GM12878 (cell line): ENCODE results near the gene CLINT1. TPM values are rescaled to one million over a fixed set of nuclear protein-coding genes. Genes with fewer than 3 reads are reported as not detected.
A peak's percentile ranks its signal among the peaks of the same experiment; 100 is the strongest.

Experiments
- ATAC-seq: fragments of 200-7000 bp; cut with Tn5 transposase; 3 replicates; pipeline ENCODE4 v1.9.1; 2020; ENCODE audit warnings: mild to moderate bottlenecking, moderate library complexity
- BruUV-seq: library from RNA; stranded (reverse); fragments of 400-500 nt; replicated peaks from 2 replicates; lab custom pipeline; 2021; lab: Mats Ljungman, UMichigan
- CTCF ChIA-PET: fragments of 300-600 bp; sonication (Branson Sonifier 250); formaldehyde crosslinking; extraction: SDS; loops from one replicate; lab custom pipeline; 2021; ENCODE audit warnings: inconsistent platforms; lab: Yijun Ruan, JAX
- POLR2A ChIA-PET: fragments of 350-600 bp; formaldehyde crosslinking; extraction: SDS; loops from one replicate; lab custom pipeline; 2021; ENCODE audit warnings: inconsistent platforms; lab: Charles Lee
- RAD21 ChIA-PET: fragments of 300-600 bp; sonication (Branson Sonifier 250); formaldehyde crosslinking; loops from one replicate; lab custom pipeline; 2023; ENCODE audit warnings: antibody characterized with exemption; ENCODE audit not compliant: unreplicated experiment; lab: Charles Lee
- SMC1A ChIA-PET: fragments of 300-600 bp; sonication (Branson Sonifier 250); formaldehyde crosslinking; loops from one replicate; lab custom pipeline; 2023; ENCODE audit not compliant: unreplicated experiment, uncharacterized antibody; lab: Charles Lee
- DNase-seq: peaks from one replicate; pipeline ENCODE4 v3.0.0-alpha.2; 2011; ENCODE audit warnings: low read depth, low spot score
- FAIRE-seq: peaks from 3 replicates; lab custom pipeline; 2011; peaks lifted over from hg19 to GRCh38; lab: Jason Lieb, UNC
- H2AFZ ChIP-seq: 2 replicates; pipeline ENCODE4 v1.6.0; 2011; ENCODE audit warnings: low read depth, low read length, control low read depth; ENCODE audit not compliant: control insufficient read depth
- H3K27ac ChIP-seq: 2 replicates; pipeline ENCODE4 v1.5.1; 2011; ENCODE audit warnings: control low read depth; ENCODE audit not compliant: control insufficient read depth, insufficient read depth
- H3K27me3 ChIP-seq, 2 experiments: replicated peaks in 1 of 2; 2 replicates each; pipeline versions ENCODE4 v1.6.0 to v1.6.1; 2011; ENCODE audit warnings: low read length in 1 of 2; ENCODE audit not compliant: control insufficient read depth in 2 of 2, insufficient read depth in 2 of 2
- H3K36me3 ChIP-seq, 2 experiments: 2 replicates each; pipeline ENCODE4 v1.5.1; 2011; ENCODE audit warnings: low read length in 1 of 2; ENCODE audit not compliant: control insufficient read depth in 2 of 2, insufficient read depth in 2 of 2
- H3K4me1 ChIP-seq: 2 replicates; pipeline ENCODE4 v1.6.1; 2011; ENCODE audit warnings: mild to moderate bottlenecking, low read length, moderate library complexity, mixed read lengths; ENCODE audit not compliant: control insufficient read depth, insufficient read depth
- H3K4me2 ChIP-seq: 2 replicates; pipeline ENCODE4 v1.6.0; 2011; ENCODE audit warnings: control low read depth; ENCODE audit not compliant: control insufficient read depth, insufficient read depth
- H3K4me3 ChIP-seq: fragments of 200-600 bp; sonication (generic); 2 replicates; pipeline ENCODE4 v1.5.1; 2016
- H3K79me2 ChIP-seq: 2 replicates; pipeline ENCODE4 v1.6.0; 2011; ENCODE audit warnings: low read length; ENCODE audit not compliant: control insufficient read depth, insufficient read depth
- H3K9ac ChIP-seq: 2 replicates; pipeline ENCODE4 v1.8.0; 2011; ENCODE audit warnings: low read length, control low read depth, mixed read lengths; ENCODE audit not compliant: control insufficient read depth, insufficient read depth
- H3K9me3 ChIP-seq: replicated peaks from 3 replicates; pipeline ENCODE4 v1.5.1; 2011; ENCODE audit warnings: mild to moderate bottlenecking, low read length; ENCODE audit not compliant: control insufficient read depth, insufficient read depth
- H4K20me1 ChIP-seq: 2 replicates; pipeline ENCODE4 v1.6.0; 2011; ENCODE audit not compliant: control insufficient read depth, insufficient read depth
- CBFB ChIP-seq: IDR thresholded peaks from 2 replicates; pipeline ENCODE4 v1.6.1; 2016; ENCODE audit warnings: antibody characterized with exemption, low read depth
- EZH2 ChIP-seq: IDR thresholded peaks from 2 replicates; pipeline ENCODE4 v1.6.1; 2012; ENCODE audit warnings: low read depth, mild to moderate bottlenecking, control low read depth, inconsistent platforms, low read length, borderline replicate concordance; ENCODE audit not compliant: control insufficient read depth
- IRF4 ChIP-seq: IDR thresholded peaks from 2 replicates; pipeline ENCODE4 v1.6.1; 2011; ENCODE audit warnings: low read depth, low read length
- JUND ChIP-seq: IDR thresholded peaks from 2 replicates; pipeline ENCODE4 v1.6.1; 2012; ENCODE audit warnings: low read depth, mild to moderate bottlenecking, low read length, improper control_type of control experiment, moderate library complexity
- MLLT1 ChIP-seq: fragments of 450-650 bp; IDR thresholded peaks from 2 replicates; pipeline ENCODE4 v1.6.1; 2016; ENCODE audit warnings: mild to moderate bottlenecking
- MXI1 ChIP-seq: fragments of 150-350 bp; IDR thresholded peaks from 2 replicates; pipeline ENCODE4 v1.6.1; 2011; ENCODE audit warnings: low read depth, mild to moderate bottlenecking, inconsistent platforms, low read length, improper control_type of control experiment
- NFYA ChIP-seq: IDR thresholded peaks from 2 replicates; pipeline ENCODE4 v1.6.1; 2011; ENCODE audit warnings: low read depth, mild to moderate bottlenecking, low read length, improper control_type of control experiment, borderline replicate concordance
- SIN3A ChIP-seq: IDR thresholded peaks from 2 replicates; pipeline ENCODE4 v1.6.1; 2012; ENCODE audit warnings: low read depth, low read length, improper control_type of control experiment
- SUPT20H ChIP-seq: IDR thresholded peaks from 2 replicates; pipeline ENCODE4 v1.6.1; 2011; ENCODE audit warnings: low read depth, mild to moderate bottlenecking, low read length, moderate library complexity, borderline replicate concordance; ENCODE audit not compliant: control insufficient read depth
- ZNF622 ChIP-seq: fragments of 450-650 bp; IDR thresholded peaks from 2 replicates; pipeline ENCODE4 v1.6.1; 2017; ENCODE audit warnings: mild to moderate bottlenecking, inconsistent platforms
- ZSCAN29 ChIP-seq: fragments of 450-650 bp; IDR thresholded peaks from 2 replicates; pipeline ENCODE4 v1.6.1; 2017; ENCODE audit warnings: mild to moderate bottlenecking, moderate library complexity
- ZZZ3 ChIP-seq: IDR thresholded peaks from 2 replicates; pipeline ENCODE4 v1.6.1; 2011; ENCODE audit warnings: low read depth; ENCODE audit not compliant: control insufficient read depth, insufficient read length
- WGBS: methylation state at CpG from one replicate; pipeline ENCODE4 v1.1.6; 2016; ENCODE audit warnings: low lambda C conversion rate; ENCODE audit not compliant: insufficient replicate concordance, insufficient coverage; ENCODE audit errors: missing lambda C conversion rate; 5-methylcytosine and 5-hydroxymethylcytosine counted together
- in situ Hi-C: fragments of 300-500 bp; cut with MboI; formaldehyde crosslinking; loops from 9 replicates; pipeline ENCODE4 v1.14.3; 2018; ENCODE audit warnings: mixed read lengths
- intact Hi-C: fragments of 100-400 bp; cut with micrococcal nuclease; formaldehyde crosslinking; loops from one replicate; pipeline ENCODE4 v1.14.2; 2022; ENCODE audit not compliant: unreplicated experiment
- polyA plus RNA-seq, 11 experiments: library from polyadenylated mRNA; depleted of rRNA in 4 of 11; unstranded in 6 of 11; stranded (reverse) in 5 of 11; fragments of >200 nt; fragmentation: Nextera tagmentation in 4 of 11; fragmentation: Illumina TruSeq in 1 of 11; extraction: Ambion mirVana in 4 of 11; extraction: Trizol in 1 of 11; gene quantifications; 1 replicate in 1 of 11; 2 replicates in 10 of 11; pipeline versions ENCODE4 v1.2.1 to v1.2.3, GENCODE V29; 2011 to 2016; ENCODE audit warnings: inconsistent platforms in 2 of 11, missing spikeins in 2 of 11, low read depth in 1 of 11
- total RNA-seq, 4 experiments: library from RNA; depleted of rRNA in 3 of 4; stranded (reverse); fragments of >200 nt in 3 of 4; fragmentation: Illumina TruSeq in 1 of 4; extraction: Trizol in 1 of 4; gene quantifications; 2 replicates each; pipeline versions ENCODE4 v1.2.1 to v1.2.3, GENCODE V29; 2013 to 2021
- TF ChIP-seq, protein P1 (sequence below): fragments of 450-650 bp; IDR thresholded peaks from 2 replicates; pipeline ENCODE4 v1.6.1; 2016; ENCODE audit warnings: mild to moderate bottlenecking, moderate library complexity, borderline replicate concordance
- TF ChIP-seq, protein P2 (sequence below): fragments of 450-650 bp; IDR thresholded peaks from 2 replicates; pipeline ENCODE4 v1.6.1; 2017; ENCODE audit warnings: borderline replicate concordance

Gene CLINT1
- total and polyA plus RNA-seq, 10 of the 15 experiments (the other 5 are each of a cell fraction or from before 2014, with no cell fraction given), result 30.0 to 136 (median 105) TPM

GRCh38 chr5:157860898-157861890 lies 2.2 kb upstream of the CLINT1 start:
- FAIRE-seq (peak; percentile 94), ATAC-seq (peak; percentile 74), DNase-seq (peak; percentile 90)
- no peaks in the 10 kb centered on the region; the same call in 1 of the 2 replicates for H4K20me1 ChIP-seq
- ChIA-PET SMC1A (interaction anchor here (0.6 to 4.6 kb wide), 21 partner anchors 9 to 846 kb away, joined by 3 to 35 read pairs (median 4); no protein-coding TSS in a partner anchor), RAD21 (interaction anchor here (0.7 to 2.7 kb wide), 18 partner anchors 9 to 1549 kb away, joined by 3 to 26 read pairs (median 4); no protein-coding TSS in a partner anchor), CTCF (interaction anchor here (0.7 to 4.5 kb wide), 14 partner anchors 8 to 566 kb away, joined by 3 to 49 read pairs (median 5); no protein-coding TSS in a partner anchor), POLR2A (interaction anchor here (0.5 to 1.8 kb wide), 9 partner anchors 11 to 1629 kb away, joined by 3 to 6 read pairs (median 3); no protein-coding TSS in a partner anchor)
- no peak overlapping the region; the same call in 1 of the 2 replicates for H3K4me3 ChIP-seq
- no peaks in the 10 kb centered on the region for H3K27me3 ChIP-seq
- H3K36me3 ChIP-seq, result no peaks in the 10 kb centered on the region
- no peaks in the 10 kb centered on the region for H3K9me3 ChIP-seq
- H3K9ac ChIP-seq, result no peak overlapping the region
- BruUV-seq, result no TSS peak
- H3K4me2 ChIP-seq, result peak overlapping the region; percentile 68
- intact Hi-C loops, result loop anchor here (1.0 to 10.0 kb wide), 3 partner anchors 10 to 266 kb away; no protein-coding TSS in a partner anchor
- in situ Hi-C loops, result no loop called here
- H3K4me1 ChIP-seq, result peaks cover 29% of the 10 kb centered on the region
- peak overlapping the region; percentile 69 for H3K27ac ChIP-seq
- no peak overlapping the region for H2AFZ ChIP-seq
- WGBS, result 1% methylated on average over 8 of the region's 8 CpGs
- H3K79me2 ChIP-seq, result peaks cover 18% of the 10 kb centered on the region
- TF ChIP-seq CBFB, result no peak
- no peak for TF ChIP-seq EZH2
- no peak for TF ChIP-seq ZZZ3
- TF ChIP-seq IRF4, result peak; percentile 85
- TF ChIP-seq ZSCAN29, result no peak
- TF ChIP-seq, protein P1, sequence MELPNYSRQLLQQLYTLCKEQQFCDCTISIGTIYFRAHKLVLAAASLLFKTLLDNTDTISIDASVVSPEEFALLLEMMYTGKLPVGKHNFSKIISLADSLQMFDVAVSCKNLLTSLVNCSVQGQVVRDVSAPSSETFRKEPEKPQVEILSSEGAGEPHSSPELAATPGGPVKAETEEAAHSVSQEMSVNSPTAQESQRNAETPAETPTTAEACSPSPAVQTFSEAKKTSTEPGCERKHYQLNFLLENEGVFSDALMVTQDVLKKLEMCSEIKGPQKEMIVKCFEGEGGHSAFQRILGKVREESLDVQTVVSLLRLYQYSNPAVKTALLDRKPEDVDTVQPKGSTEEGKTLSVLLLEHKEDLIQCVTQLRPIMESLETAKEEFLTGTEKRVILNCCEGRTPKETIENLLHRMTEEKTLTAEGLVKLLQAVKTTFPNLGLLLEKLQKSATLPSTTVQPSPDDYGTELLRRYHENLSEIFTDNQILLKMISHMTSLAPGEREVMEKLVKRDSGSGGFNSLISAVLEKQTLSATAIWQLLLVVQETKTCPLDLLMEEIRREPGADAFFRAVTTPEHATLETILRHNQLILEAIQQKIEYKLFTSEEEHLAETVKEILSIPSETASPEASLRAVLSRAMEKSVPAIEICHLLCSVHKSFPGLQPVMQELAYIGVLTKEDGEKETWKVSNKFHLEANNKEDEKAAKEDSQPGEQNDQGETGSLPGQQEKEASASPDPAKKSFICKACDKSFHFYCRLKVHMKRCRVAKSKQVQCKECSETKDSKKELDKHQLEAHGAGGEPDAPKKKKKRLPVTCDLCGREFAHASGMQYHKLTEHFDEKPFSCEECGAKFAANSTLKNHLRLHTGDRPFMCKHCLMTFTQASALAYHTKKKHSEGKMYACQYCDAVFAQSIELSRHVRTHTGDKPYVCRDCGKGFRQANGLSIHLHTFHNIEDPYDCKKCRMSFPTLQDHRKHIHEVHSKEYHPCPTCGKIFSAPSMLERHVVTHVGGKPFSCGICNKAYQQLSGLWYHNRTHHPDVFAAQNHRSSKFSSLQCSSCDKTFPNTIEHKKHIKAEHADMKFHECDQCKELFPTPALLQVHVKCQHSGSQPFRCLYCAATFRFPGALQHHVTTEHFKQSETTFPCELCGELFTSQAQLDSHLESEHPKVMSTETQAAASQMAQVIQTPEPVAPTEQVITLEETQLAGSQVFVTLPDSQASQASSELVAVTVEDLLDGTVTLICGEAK, result no peak
- TF ChIP-seq JUND, result peak; percentile 60; the same call in 1 of the 2 replicates
- TF ChIP-seq NFYA, result no peak
- no peak for TF ChIP-seq SUPT20H
- TF ChIP-seq MLLT1, result peak; percentile 61; the same call in 1 of the 2 replicates
- no peak for TF ChIP-seq ZNF622
- no peak for TF ChIP-seq SIN3A
- TF ChIP-seq, protein P2, sequence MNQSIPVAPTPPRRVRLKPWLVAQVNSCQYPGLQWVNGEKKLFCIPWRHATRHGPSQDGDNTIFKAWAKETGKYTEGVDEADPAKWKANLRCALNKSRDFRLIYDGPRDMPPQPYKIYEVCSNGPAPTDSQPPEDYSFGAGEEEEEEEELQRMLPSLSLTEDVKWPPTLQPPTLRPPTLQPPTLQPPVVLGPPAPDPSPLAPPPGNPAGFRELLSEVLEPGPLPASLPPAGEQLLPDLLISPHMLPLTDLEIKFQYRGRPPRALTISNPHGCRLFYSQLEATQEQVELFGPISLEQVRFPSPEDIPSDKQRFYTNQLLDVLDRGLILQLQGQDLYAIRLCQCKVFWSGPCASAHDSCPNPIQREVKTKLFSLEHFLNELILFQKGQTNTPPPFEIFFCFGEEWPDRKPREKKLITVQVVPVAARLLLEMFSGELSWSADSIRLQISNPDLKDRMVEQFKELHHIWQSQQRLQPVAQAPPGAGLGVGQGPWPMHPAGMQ, result no peak
- TF ChIP-seq MXI1, result peak; percentile 32; the same call in 1 of the 2 replicates
